Measurements from ENCODE around the gene PPP2R5D. TPM values are rescaled to one million over a fixed set of nuclear protein-coding genes. Genes with fewer than 3 reads are reported as not detected.

PPP2R5D gene
- total and polyA plus RNA-seq, 2 donors: 25.0 to 45.8 TPM

DNA sequence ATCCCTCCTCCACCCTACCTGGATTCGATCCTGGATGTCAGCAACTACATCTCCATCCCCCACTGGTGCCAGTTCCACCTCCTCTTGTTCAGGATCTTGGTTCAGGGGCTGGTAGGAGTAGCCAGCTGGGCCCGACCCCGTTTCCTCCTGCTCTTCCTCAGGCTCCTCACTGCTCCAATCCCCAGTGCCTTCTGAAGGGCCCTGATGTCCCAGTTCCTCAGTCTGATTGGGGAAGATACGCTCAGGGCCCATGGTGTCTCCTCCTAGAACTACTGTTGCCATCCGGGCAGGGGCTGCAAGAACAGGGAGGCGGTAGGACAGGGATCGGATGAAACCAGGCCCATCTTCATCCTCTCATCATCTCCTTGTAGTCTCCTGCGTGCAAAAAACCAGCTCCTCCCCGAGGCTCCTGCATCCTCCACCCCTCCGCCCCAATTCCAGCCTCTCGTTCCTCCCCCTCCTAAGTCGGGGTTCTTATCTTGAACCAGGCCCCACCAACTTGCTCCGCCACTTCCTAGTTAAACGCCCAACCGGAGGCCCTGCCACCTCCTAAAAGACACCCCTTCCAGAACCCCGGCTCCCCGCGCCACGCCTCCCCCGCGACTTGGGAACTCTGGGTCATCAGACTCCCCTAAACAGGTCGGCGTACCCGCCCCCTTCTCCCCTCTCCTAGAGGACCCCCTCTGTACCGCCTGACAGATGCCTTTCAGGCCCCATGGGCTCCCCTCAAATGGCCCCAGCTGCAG, 28.9 kb downstream of the PPP2R5D start:
- no peak for DNase-seq (ENCODE audit: low read depth in 6 of 9, low spot score in 9 of 9)
- H3K27ac ChIP-seq (ENCODE audit: low read depth in 1 of 2, low read length in 1 of 2): peak overlapping the region; percentile 60 to 70
- H3K36me3 ChIP-seq (ENCODE audit: control insufficient read depth in 2 of 2, insufficient read depth in 2 of 2, low read length in 1 of 2): peaks cover 54 to 67% of the 10 kb centered on the region in 2 donors

DNA sequence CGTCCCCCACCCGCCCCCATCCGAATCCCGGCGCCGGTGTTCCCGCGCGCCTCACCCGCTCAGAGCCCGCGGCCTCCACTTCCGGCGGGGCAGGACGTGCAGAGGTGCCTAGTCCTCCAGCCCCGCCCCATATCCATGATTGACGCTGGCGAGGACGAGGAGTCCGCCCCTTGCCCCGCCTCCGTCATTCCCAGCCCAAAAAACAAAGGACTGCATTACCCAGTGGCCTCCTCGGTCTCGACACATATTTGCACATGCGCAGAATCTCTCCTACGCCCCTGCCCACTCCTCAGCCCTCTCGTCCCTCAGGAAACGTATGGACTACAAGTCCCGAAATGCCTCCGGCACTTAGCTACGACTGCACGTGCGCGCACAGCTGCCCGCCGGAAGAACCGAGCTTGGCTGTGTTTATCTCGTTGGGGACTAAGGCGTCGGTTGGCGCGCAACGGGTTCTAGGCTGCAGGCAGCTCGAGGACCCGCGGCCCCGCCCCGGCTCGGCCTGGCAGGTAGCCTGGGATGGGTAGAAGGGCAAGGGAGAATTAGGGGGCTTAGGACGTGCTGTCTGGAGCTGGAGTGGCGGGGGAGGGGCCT, 29.6 kb downstream of the PPP2R5D start, which contains the start of the genes KLHDC3 and MEA1:
TSS of gene KLHDC3 (plus strand) at position 407 of the 591 bp plus-strand sequence. CDS start 2,944 bp downstream, outside the sequence.
TSS of gene MEA1 (minus strand) at position 104 of the 591 bp plus-strand sequence. CDS start 133 bp downstream, outside the sequence.
- H3K27ac ChIP-seq (ENCODE audit: low read depth in 1 of 2, low read length in 1 of 2): peak within 1 kb of the TSS; percentile 68 to 70
- peaks cover 54 to 67% of the 10 kb centered on the region in 2 donors for H3K36me3 ChIP-seq (ENCODE audit: control insufficient read depth in 2 of 2, insufficient read depth in 2 of 2, low read length in 1 of 2)
- H3K4me1 ChIP-seq (ENCODE audit: control insufficient read depth in 2 of 2, insufficient read depth in 2 of 2, low read length in 2 of 2): peaks cover 16 to 49% of the 10 kb centered on the region in 2 donors

More for the DNA sequence above, 28.9 kb downstream of the PPP2R5D start:
- 4% methylated on average over 25 of the region's 25 CpGs for WGBS
- Histone ChIP-seq H3K4me3 (ENCODE audit: low read length in 2 of 2) (peak overlapping the region; percentile 69 to 84), H3K9me3 (ENCODE audit: control insufficient read depth in 2 of 2, insufficient read depth in 1 of 2, low read length in 1 of 2) (peaks cover under 1 to 5% of the 10 kb centered on the region in 2 donors), H3K27me3 (ENCODE audit: control insufficient read depth in 2 of 2, insufficient read depth in 1 of 2, low read length in 1 of 2) (no peaks in the 10 kb centered on the region), H3K4me1 (ENCODE audit: control insufficient read depth in 2 of 2, insufficient read depth in 2 of 2, low read length in 2 of 2) (peaks cover 16 to 45% of the 10 kb centered on the region in 2 donors)

DNA sequence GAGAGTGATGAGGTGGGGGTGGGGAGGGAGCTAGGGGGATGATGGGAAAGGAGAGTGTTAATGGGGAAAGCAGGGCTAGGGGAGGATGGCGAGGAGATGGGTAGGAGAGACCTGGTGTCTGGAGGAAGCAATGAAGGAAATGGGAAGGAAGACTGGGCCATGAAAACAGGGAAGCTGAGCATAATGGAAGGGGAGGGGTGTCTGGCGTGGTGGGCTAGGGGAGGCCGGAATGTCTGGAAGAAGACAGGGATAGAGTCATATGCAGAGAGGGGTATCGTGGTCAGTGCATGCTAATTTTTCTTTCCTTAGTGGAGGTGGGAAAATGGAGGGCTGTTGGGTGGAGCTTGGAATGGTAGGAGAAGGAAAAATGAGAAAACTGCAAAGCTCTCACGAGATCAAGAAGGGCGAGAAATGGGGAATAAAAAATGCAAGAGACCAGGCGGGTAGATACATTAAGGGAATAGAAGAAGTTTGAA, 30.1 kb downstream of the PPP2R5D start:
- 1% methylated on average over 7 of the region's 7 CpGs for WGBS
- H3K27me3 ChIP-seq (ENCODE audit: control insufficient read depth in 2 of 2, insufficient read depth in 1 of 2, low read length in 1 of 2): no peaks in the 10 kb centered on the region
- H3K4me1 ChIP-seq (ENCODE audit: control insufficient read depth in 2 of 2, insufficient read depth in 2 of 2, low read length in 2 of 2): peaks cover 16 to 51% of the 10 kb centered on the region in 2 donors
- H3K9me3 ChIP-seq (ENCODE audit: control insufficient read depth in 2 of 2, insufficient read depth in 1 of 2, low read length in 1 of 2): peaks cover 1 to 5% of the 10 kb centered on the region in 2 donors
- peak overlapping the region in 1 of 2 donors; percentile 68 for H3K27ac ChIP-seq (ENCODE audit: low read depth in 1 of 2, low read length in 1 of 2)
- peaks cover 54 to 66% of the 10 kb centered on the region in 2 donors for H3K36me3 ChIP-seq (ENCODE audit: control insufficient read depth in 2 of 2, insufficient read depth in 2 of 2, low read length in 1 of 2)
- H3K4me3 ChIP-seq (ENCODE audit: low read length in 2 of 2): peak overlapping the region; percentile 69 to 84
- no peak for DNase-seq (ENCODE audit: low read depth in 6 of 9, low spot score in 9 of 9)

More for the DNA sequence above, 29.6 kb downstream of the PPP2R5D start, which contains the start of the genes KLHDC3 and MEA1:
- peak; percentile 97 to 100 (median 99) for DNase-seq (ENCODE audit: low read depth in 6 of 9, low spot score in 9 of 9)
- H3K9me3 ChIP-seq (ENCODE audit: control insufficient read depth in 2 of 2, insufficient read depth in 1 of 2, low read length in 1 of 2): peaks cover 1 to 5% of the 10 kb centered on the region in 2 donors
- under 1% methylated on average over 51 of the region's 51 CpGs for WGBS
- no peaks in the 10 kb centered on the region for H3K27me3 ChIP-seq (ENCODE audit: control insufficient read depth in 2 of 2, insufficient read depth in 1 of 2, low read length in 1 of 2)
- H3K4me3 ChIP-seq (ENCODE audit: low read length in 2 of 2): peak within 1 kb of the TSS; percentile 69 to 84

DNA sequence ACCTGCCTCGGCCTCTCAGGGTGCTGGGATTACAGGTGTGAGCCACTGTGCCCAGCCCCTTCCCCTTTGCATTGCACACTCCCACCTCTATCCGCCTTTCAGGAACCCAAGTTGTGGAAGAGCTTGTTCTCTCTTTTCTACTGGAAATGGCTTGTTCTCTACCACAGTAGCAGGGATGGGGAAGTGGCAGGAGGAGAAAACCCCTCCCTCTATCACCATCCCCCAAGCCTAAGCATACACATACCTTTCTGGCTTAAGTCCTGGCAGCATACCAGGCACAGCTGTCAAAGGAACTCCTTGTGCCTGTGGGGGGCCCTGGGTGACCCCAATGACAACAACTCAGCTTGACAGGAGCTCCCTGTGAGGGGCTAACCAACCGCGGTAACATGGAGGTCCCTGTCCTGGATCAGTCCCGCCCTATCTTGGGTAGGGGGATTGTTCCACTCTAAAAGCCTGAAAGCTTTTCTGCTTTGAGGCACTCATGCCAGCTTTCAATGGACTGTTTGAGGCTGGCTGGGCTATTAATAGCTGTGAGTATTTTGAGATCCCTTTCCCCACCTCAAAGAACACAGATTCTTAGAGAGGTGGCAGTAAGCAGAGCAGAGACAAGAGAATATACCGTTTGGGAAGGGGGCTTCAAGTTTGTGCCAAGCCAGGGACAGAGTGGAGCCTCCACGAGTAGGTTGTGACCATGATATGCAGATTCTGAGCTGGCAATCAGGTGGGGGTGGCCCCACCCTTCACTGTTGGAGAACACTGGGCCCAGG, 32.0 kb downstream of the PPP2R5D start:
- no peak for DNase-seq (ENCODE audit: low read depth in 6 of 9, low spot score in 9 of 9)
- Histone ChIP-seq H3K27ac (ENCODE audit: low read depth in 1 of 2, low read length in 1 of 2) (no peak overlapping the region), H3K9me3 (ENCODE audit: control insufficient read depth in 2 of 2, insufficient read depth in 1 of 2, low read length in 1 of 2) (peaks cover 1 to 10% of the 10 kb centered on the region in 2 donors), H3K4me3 (ENCODE audit: low read length in 2 of 2) (no peak overlapping the region), H3K27me3 (ENCODE audit: control insufficient read depth in 2 of 2, insufficient read depth in 1 of 2, low read length in 1 of 2) (no peaks in the 10 kb centered on the region), H3K36me3 (ENCODE audit: control insufficient read depth in 2 of 2, insufficient read depth in 2 of 2, low read length in 1 of 2) (peaks cover 46 to 63% of the 10 kb centered on the region in 2 donors), H3K4me1 (ENCODE audit: control insufficient read depth in 2 of 2, insufficient read depth in 2 of 2, low read length in 2 of 2) (peaks cover 20 to 59% of the 10 kb centered on the region in 2 donors)
- 92% methylated on average over 7 of the region's 7 CpGs for WGBS

DNA sequence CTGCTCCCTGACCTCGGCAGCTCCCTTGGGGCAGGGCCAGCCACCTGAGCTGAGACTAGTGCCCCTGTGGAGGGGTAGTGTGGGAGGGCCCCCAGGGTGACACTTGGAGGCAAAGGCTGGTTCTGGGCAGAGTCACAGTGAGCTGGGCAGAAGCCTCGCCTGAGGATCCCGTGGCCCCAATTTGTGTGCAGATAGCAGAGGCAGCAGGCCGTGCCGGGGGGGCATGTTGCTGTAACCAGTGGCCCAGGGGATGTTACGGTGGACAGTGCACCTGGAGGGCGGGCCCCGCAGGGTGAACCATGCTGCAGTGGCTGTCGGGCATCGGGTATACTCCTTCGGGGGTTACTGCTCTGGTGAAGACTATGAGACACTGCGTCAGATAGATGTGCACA, 32.6 kb downstream of the PPP2R5D start:
- peaks cover 1 to 10% of the 10 kb centered on the region in 2 donors for H3K9me3 ChIP-seq (ENCODE audit: control insufficient read depth in 2 of 2, insufficient read depth in 1 of 2, low read length in 1 of 2)
- DNase-seq (ENCODE audit: low read depth in 6 of 9, low spot score in 9 of 9): no peak
- no peaks in the 10 kb centered on the region for H3K27me3 ChIP-seq (ENCODE audit: control insufficient read depth in 2 of 2, insufficient read depth in 1 of 2, low read length in 1 of 2)
- 98% methylated on average over 12 of the region's 12 CpGs for WGBS
- H3K4me1 ChIP-seq (ENCODE audit: control insufficient read depth in 2 of 2, insufficient read depth in 2 of 2, low read length in 2 of 2): peaks cover 20 to 60% of the 10 kb centered on the region in 2 donors
- H3K27ac ChIP-seq (ENCODE audit: low read depth in 1 of 2, low read length in 1 of 2): no peak overlapping the region
- H3K4me3 ChIP-seq (ENCODE audit: low read length in 2 of 2): no peak overlapping the region
- H3K36me3 ChIP-seq (ENCODE audit: control insufficient read depth in 2 of 2, insufficient read depth in 2 of 2, low read length in 1 of 2): peaks cover 40 to 58% of the 10 kb centered on the region in 2 donors

DNA sequence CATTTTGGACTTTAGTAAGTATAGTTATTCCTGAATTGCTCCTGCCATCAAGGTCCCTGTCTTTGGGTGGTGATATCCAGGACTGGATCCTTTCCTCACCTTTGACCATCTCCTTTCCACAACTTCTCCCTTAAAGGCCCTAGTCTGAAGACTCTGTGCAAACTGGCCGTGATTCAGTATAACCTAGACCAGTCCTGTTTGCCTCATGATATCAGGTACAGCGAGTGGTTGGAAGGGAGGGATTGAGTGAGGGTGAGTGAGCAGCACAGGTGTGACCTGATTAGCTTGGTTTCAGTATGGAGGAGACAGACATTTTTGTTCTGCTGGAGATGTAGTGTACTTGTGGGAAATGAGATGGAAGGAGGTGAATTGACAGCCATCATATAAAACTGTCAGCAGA, 34.8 kb downstream of the PPP2R5D start:
- Histone ChIP-seq H3K4me1 (ENCODE audit: control insufficient read depth in 2 of 2, insufficient read depth in 2 of 2, low read length in 2 of 2) (peaks cover 17 to 57% of the 10 kb centered on the region in 2 donors), H3K4me3 (ENCODE audit: low read length in 2 of 2) (no peak overlapping the region), H3K9me3 (ENCODE audit: control insufficient read depth in 2 of 2, insufficient read depth in 1 of 2, low read length in 1 of 2) (peaks cover 1 to 5% of the 10 kb centered on the region in 2 donors), H3K27me3 (ENCODE audit: control insufficient read depth in 2 of 2, insufficient read depth in 1 of 2, low read length in 1 of 2) (no peaks in the 10 kb centered on the region), H3K27ac (ENCODE audit: low read depth in 1 of 2, low read length in 1 of 2) (peak overlapping the region in 1 of 2 donors; percentile 49), H3K36me3 (ENCODE audit: control insufficient read depth in 2 of 2, insufficient read depth in 2 of 2, low read length in 1 of 2) (peaks cover 43 to 59% of the 10 kb centered on the region in 2 donors)
- no peak for DNase-seq (ENCODE audit: low read depth in 6 of 9, low spot score in 9 of 9)
- over 99% methylated on average over 2 of the region's 2 CpGs for WGBS

DNA sequence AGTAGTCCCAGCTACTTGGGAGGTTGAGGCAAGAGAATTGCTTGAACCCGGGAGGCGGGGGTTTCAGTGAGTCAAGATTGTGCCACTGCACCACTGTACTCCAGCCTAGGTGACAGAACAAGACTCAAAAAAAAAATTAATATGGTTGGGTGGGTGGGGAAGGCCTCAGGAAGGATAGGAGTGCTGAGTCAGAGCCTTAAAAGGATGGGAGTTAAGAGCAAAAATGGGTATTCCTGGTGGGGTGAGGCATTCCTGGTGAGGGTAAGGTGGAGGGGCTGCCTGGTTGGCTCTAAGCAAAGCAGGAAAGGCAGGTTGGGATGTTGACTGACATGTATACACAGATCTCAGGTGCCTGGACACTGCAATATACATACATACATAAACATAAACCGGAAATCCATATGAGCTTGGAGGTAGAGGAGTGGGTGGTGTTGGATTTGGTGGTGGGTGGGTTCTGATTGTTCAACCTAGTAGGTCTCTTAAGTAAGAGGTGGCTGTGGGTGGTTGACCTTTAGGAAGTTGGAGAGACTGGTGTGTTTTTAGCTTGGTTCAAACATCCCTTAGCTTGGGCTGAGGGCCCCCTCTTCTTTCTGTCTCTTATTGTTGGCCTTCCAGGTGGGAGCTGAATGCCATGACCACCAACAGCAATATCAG, 35.8 kb downstream of the PPP2R5D start:
- peaks cover 1 to 5% of the 10 kb centered on the region in 2 donors for H3K9me3 ChIP-seq (ENCODE audit: control insufficient read depth in 2 of 2, insufficient read depth in 1 of 2, low read length in 1 of 2)
- H3K27me3 ChIP-seq (ENCODE audit: control insufficient read depth in 2 of 2, insufficient read depth in 1 of 2, low read length in 1 of 2): no peaks in the 10 kb centered on the region
- peaks cover 10 to 48% of the 10 kb centered on the region in 2 donors for H3K4me1 ChIP-seq (ENCODE audit: control insufficient read depth in 2 of 2, insufficient read depth in 2 of 2, low read length in 2 of 2)
- no peak overlapping the region for H3K27ac ChIP-seq (ENCODE audit: low read depth in 1 of 2, low read length in 1 of 2)
- H3K4me3 ChIP-seq (ENCODE audit: low read length in 2 of 2): no peak overlapping the region
- H3K36me3 ChIP-seq (ENCODE audit: control insufficient read depth in 2 of 2, insufficient read depth in 2 of 2, low read length in 1 of 2): peaks cover 54 to 69% of the 10 kb centered on the region in 2 donors
- no peak for DNase-seq (ENCODE audit: low read depth in 6 of 9, low spot score in 9 of 9)
- WGBS: 98% methylated on average over 3 of the region's 3 CpGs

DNA sequence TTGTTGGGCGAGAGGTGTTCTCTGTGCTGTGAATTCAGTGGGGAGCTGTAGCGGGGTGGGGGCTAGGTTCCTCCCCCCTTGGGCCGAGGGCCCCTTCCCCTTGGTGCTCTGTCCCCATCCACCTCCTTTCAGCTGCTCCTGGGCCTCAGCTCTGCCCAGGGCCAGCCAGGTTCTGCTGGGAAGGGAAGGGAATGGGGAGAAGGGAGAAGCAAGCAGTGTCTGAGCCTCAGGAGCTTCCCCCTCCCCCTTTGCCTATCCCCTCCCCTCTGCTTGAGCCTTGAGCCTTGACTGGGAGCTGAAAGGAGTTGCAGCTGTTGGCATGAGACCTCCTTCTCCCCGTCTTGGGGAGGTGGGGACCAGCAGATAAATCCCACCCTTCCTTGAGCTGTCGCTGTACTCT, 36.5 kb downstream of the PPP2R5D start:
- Histone ChIP-seq H3K27ac (ENCODE audit: low read depth in 1 of 2, low read length in 1 of 2) (peak overlapping the region; percentile 73 to 87), H3K36me3 (ENCODE audit: control insufficient read depth in 2 of 2, insufficient read depth in 2 of 2, low read length in 1 of 2) (peaks cover 58 to 75% of the 10 kb centered on the region in 2 donors)
- no peak for DNase-seq (ENCODE audit: low read depth in 6 of 9, low spot score in 9 of 9)

More for the DNA sequence above, 36.5 kb downstream of the PPP2R5D start:
- 83% methylated on average over 5 of the region's 5 CpGs for WGBS
- peaks cover 8 to 42% of the 10 kb centered on the region in 2 donors for H3K4me1 ChIP-seq (ENCODE audit: control insufficient read depth in 2 of 2, insufficient read depth in 2 of 2, low read length in 2 of 2)
- peaks cover 1 to 5% of the 10 kb centered on the region in 2 donors for H3K9me3 ChIP-seq (ENCODE audit: control insufficient read depth in 2 of 2, insufficient read depth in 1 of 2, low read length in 1 of 2)
- peak overlapping the region; percentile 83 to 84 for H3K4me3 ChIP-seq (ENCODE audit: low read length in 2 of 2)
- no peaks in the 10 kb centered on the region for H3K27me3 ChIP-seq (ENCODE audit: control insufficient read depth in 2 of 2, insufficient read depth in 1 of 2, low read length in 1 of 2)
